ENCODE results near the gene LSAMP.
"Not testable (repeated sequence)": the region's sequence is repeated elsewhere in the genome, so short reads cannot be mapped to it uniquely, and the experiment has no call there.

Gene LSAMP

DNA sequence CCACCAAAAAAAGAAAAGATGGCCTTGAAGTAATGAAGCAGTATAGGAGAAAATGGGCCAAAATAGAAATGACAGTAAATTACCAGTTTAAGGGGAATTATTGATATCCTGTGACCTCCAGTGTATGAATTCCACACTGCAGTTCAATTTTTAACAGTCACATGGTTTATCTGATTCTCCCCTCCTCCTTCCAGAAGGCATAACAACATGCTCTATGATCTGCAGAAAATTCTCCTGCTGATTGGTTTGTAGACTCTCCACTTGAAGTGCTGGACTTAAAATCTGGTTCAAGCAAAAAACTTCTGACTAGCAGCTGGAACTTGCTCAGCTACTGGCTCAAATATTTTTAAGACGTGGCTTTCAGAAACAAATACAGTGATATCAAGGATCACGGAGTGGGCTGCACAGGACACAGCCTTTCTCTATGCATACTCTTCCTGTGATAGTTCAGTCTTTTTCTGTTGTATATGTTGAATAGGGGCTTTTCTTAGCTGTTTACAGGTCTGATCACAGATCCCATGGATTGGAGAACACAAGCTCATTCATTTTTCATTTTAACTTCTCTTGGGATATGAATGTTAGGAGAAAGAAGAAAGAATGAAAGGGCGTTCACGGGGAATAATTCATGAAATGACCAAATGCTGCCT lies 211.5 kb downstream of the LSAMP start:
- Mint-ChIP-seq H3K4me3 (no peak overlapping the region), H3K4me1 (peaks cover 34% of the 10 kb centered on the region), H3K9me3 (no peaks in the 10 kb centered on the region), H3K27ac (peak overlapping the region; percentile 67), H3K36me3 (ENCODE audit: low read depth) (no peaks in the 10 kb centered on the region), H3K27me3 (ENCODE audit: low read depth, poor library complexity) (peaks cover 2% of the 10 kb centered on the region)
- no peak for DNase-seq
- TF ChIP-seq, protein P1, sequence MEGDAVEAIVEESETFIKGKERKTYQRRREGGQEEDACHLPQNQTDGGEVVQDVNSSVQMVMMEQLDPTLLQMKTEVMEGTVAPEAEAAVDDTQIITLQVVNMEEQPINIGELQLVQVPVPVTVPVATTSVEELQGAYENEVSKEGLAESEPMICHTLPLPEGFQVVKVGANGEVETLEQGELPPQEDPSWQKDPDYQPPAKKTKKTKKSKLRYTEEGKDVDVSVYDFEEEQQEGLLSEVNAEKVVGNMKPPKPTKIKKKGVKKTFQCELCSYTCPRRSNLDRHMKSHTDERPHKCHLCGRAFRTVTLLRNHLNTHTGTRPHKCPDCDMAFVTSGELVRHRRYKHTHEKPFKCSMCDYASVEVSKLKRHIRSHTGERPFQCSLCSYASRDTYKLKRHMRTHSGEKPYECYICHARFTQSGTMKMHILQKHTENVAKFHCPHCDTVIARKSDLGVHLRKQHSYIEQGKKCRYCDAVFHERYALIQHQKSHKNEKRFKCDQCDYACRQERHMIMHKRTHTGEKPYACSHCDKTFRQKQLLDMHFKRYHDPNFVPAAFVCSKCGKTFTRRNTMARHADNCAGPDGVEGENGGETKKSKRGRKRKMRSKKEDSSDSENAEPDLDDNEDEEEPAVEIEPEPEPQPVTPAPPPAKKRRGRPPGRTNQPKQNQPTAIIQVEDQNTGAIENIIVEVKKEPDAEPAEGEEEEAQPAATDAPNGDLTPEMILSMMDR (IDR thresholded peaks at IDR 0.05): no peak

DNA sequence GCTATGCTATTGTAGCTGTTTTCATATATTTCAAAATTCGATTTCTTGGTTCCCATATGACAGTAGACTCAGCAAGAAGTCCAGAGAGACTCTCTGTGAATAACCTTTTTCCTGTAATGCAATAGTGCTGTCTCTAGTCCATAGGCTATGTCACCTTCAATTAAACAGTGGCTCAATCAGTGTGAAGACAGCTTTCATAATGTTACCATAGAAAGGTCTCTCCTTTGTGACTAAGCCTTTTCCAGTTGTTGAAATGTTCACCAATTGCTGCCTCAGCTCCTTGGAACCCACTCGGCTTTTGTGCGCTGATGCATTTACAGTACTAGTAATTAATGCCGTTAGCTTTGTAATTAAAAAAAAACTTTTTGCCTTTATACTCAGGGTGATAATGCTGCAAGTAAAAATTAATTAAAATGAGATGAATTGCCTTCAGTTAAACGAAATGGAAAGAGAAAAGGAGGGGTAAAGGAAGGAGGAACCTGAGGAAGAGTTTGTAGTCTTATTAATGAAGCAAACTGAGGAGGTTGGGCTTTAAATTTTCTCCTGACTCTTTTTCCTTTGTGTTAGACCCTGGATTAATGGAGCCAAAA lies 214.8 kb downstream of the LSAMP start:
- Mint-ChIP-seq H3K9me3 (peaks cover 5% of the 10 kb centered on the region), H3K36me3 (ENCODE audit: low read depth) (no peaks in the 10 kb centered on the region), H3K27ac (peak overlapping the region; percentile 93), H3K4me3 (no peak overlapping the region), H3K27me3 (ENCODE audit: low read depth, poor library complexity) (no peaks in the 10 kb centered on the region), H3K4me1 (peaks cover 34% of the 10 kb centered on the region)
- no peak for DNase-seq
- TF ChIP-seq, protein P1 (IDR thresholded peaks at IDR 0.05): no peak

DNA sequence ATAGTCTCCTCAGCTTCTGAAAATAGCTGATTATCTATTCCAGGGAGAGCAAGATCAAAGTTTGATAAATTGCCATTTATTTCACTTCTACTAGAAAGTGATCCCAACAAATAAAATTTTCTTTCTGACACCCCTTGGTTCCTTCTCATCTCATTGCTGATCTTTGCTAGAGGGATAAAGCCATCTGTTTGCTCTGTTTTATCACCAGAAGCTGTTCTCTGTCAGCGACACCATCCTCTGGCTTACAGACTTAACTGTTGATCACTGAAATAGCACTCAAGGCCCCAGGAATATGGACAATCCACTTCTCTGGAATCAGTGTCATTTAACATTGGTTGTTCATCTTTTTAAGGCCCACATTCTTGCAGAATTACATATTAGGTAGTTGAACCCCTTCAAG lies 219.0 kb downstream of the LSAMP start:
- TF ChIP-seq, protein P1 (IDR thresholded peaks at IDR 0.05): no peak
- no peak for DNase-seq
- Mint-ChIP-seq H3K4me1 (peaks cover 19% of the 10 kb centered on the region), H3K36me3 (ENCODE audit: low read depth) (no peaks in the 10 kb centered on the region), H3K4me3 (no peak overlapping the region), H3K27ac (no peak overlapping the region), H3K9me3 (peaks cover 5% of the 10 kb centered on the region), H3K27me3 (ENCODE audit: low read depth, poor library complexity) (peaks cover 4% of the 10 kb centered on the region)

DNA sequence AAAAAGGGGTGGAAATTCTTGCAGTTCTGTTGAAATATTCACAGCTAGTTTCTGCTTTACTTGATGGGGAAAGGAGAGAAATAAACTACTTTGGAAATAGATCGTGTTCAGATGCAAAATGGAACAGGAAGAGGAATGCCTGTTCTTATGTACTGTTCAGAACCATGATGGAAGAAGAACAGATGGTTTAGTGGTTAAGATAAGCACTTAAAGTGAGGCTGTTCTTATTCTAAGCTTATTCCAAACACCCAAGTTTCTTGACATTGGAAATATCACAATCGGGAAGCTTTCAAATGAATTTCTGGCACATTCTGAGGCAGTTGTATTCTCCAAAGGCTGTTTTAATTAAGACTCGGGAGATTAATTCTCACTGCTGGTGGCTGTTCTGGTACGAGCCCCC lies 228.5 kb downstream of the LSAMP start:
- H3K9me3 Mint-ChIP-seq: peaks cover 9% of the 10 kb centered on the region
- H3K27ac Mint-ChIP-seq: no peak overlapping the region
- peaks cover 5% of the 10 kb centered on the region for H3K36me3 Mint-ChIP-seq (ENCODE audit: low read depth)
- no peak for DNase-seq
- H3K27me3 Mint-ChIP-seq (ENCODE audit: low read depth, poor library complexity): no peaks in the 10 kb centered on the region
- TF ChIP-seq, protein P1 (IDR thresholded peaks at IDR 0.05): no peak
- H3K4me1 Mint-ChIP-seq: peaks cover 4% of the 10 kb centered on the region
- no peak overlapping the region for H3K4me3 Mint-ChIP-seq

DNA sequence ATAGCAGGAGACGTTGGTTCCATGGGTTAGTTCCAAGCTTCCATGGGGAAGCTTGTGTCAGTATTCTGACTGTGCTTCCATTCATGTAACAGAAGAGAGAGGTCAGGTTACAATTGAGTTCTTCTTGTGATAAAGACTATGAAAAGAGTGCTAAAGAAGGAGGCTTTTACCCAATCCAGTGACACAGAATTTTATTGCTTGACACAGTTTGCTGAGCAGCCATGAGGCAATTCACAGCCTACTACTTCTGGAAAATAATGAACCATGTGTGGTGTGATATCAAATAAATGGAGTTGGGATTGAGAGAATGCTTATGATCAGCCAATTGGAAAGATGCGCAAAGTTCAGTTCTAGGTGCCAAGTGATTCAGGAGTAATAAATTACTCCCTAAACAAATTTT lies 233.4 kb downstream of the LSAMP start:
- H3K36me3 Mint-ChIP-seq (ENCODE audit: low read depth): peaks cover 25% of the 10 kb centered on the region
- H3K9me3 Mint-ChIP-seq: peaks cover 32% of the 10 kb centered on the region
- peaks cover 9% of the 10 kb centered on the region for H3K4me1 Mint-ChIP-seq
- H3K27ac Mint-ChIP-seq: no peak overlapping the region
- no peaks in the 10 kb centered on the region for H3K27me3 Mint-ChIP-seq (ENCODE audit: low read depth, poor library complexity)
- no peak overlapping the region for H3K4me3 Mint-ChIP-seq
- TF ChIP-seq, protein P1 (IDR thresholded peaks at IDR 0.05): no peak
- DNase-seq: no peak

DNA sequence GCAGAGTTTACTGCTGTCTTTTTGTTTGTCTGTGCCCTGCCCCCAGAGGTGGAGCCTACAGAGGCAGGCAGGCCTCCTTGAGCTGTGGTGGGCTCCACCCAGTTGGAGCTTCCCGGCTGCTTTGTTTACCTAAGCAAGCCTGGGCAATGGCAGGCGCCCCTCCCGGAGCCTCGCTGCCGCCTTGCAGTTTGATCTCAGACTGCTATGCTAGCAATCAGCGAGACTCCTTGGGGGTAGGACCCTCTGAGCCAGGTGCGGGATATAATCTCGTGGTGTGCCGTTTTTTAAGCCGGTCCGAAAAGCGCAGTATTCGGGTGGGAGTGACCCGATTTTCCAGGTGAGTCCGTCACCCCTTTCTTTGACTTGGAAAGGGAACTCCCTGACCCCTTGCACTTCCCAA lies 236.5 kb downstream of the LSAMP start:
- not testable (repeated sequence) for H3K4me1 Mint-ChIP-seq; H3K27me3 Mint-ChIP-seq (ENCODE audit: low read depth, poor library complexity); H3K4me3 Mint-ChIP-seq; H3K27ac Mint-ChIP-seq; DNase-seq
- Mint-ChIP-seq H3K36me3 (ENCODE audit: low read depth) (peaks cover 25% of the 10 kb centered on the region), H3K9me3 (peaks cover 32% of the 10 kb centered on the region)
